ENCODE data around the gene CNTNAP2.

Gene CNTNAP2

DNA sequence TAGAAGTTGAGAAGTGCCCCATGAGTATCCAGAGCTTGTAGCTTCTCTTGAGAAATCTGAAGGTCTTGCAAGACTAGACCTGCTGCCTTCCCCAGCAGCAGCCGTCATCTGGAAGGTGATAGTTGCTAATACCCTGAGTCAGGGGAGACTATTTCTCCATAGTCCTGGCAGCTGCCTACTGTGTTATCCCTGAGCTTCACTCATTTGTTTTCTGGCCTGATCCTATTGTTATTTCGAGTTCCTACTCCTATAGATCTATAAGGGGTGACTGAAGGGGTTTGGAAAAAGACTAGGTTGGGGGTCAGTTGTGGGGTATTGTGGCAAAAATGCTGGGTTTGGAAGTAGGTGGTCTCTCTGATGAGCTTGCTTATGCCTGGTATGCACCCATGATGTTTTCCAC lies 297.8 kb downstream of the CNTNAP2 start:
- in situ Hi-C loops (cut with HindIII; ENCODE audit: low sequenced_read_pairs) = no loop called here

DNA sequence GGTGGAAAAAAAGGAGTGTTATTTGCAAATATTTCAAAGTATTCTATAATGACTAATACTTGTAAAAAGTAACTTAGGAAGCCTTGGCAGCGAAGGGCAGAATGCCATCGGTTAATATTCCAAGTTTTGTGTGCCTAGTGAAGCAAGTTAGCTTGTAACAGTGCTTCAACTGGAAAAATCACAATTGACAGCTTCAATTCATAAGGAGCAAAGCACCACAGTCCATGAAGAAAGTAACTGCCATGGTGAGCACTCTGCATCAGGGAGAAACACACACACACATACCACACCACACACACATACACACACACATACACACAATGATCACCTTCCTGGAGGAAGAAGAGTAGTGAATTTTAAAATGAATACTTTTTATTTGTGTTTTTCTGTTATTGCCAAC lies 298.3 kb downstream of the CNTNAP2 start:
- in situ Hi-C loops (cut with HindIII; ENCODE audit: low sequenced_read_pairs) = no loop called here

DNA sequence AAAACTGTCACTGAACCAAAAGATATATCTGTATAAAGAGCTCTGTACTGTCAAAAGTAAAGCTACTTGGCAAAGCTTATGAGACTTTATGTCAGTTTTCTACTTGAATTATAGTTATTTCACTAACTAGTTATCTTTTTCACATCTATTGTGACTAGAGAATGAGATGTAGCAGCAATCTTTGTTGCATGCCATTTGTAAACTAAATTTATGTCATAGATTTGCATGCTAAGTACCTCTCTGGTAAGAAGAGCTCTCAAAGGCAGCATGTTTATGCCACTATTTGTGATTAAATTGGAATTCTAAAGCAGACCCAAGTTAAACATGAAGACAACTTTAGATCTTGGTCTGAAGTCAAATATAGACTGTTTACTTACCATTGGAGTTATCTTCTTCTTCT lies 300.6 kb downstream of the CNTNAP2 start:
- in situ Hi-C loops (cut with HindIII; ENCODE audit: low sequenced_read_pairs) = no loop called here

DNA sequence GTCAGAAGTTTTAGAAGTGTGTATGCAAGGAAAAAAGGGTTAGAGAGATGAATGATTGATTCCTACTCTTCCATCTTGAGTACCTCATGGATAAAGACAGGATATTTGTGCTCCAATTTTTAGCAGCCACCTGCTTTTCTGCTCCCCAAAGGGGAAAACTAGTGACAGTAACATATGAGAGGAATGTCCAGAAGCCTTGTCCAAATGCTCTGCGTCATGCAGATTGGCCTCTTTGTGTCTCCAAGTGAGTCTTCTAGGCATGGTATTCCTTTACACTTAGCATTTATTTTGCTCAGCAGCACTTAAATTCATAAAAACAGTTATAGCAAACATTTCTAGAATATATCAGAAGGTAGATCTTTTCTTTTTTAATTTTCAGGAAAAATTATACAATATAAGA lies 306.8 kb downstream of the CNTNAP2 start:
- in situ Hi-C loops (cut with HindIII; ENCODE audit: low sequenced_read_pairs) = no loop called here

DNA sequence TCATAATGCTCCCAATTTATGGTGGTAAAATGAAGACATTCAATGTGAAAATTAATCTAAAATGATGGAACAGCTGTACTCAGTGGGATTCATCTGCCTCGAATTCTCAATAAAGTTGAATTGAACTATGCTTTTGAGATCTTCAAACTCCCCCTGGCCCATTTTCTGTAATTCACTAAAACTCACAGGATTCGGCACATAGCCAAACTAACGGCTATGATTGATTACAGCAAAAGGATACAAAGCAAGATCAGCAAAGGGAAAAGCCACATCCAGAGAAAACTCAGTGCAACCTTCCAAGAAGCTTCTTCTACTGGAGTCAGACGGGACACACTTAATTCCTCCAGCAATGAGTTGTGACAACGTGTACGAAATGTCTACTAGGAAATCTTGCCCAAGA lies 307.5 kb downstream of the CNTNAP2 start:
- in situ Hi-C loops (cut with HindIII; ENCODE audit: low sequenced_read_pairs) = no loop called here

DNA sequence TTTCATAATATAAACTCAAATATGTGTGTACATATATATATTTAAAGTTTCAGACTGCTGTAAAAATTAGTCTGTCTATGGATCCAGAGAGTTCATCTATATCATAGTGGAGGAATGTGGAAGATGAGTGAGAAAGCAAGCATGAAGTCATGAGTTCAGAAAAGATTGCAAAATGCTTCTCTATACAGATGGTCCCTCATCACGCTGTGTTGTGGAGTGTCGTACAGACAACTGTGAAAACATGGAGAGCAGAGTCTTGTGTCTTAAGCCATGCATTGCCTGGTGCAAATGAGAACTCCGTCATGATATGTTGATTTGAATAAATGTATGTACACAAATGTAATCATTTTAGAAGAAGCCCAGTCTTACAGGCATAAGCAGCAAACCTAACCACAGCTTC lies 316.9 kb downstream of the CNTNAP2 start:
- in situ Hi-C loops (cut with HindIII; ENCODE audit: low sequenced_read_pairs) = no loop called here

DNA sequence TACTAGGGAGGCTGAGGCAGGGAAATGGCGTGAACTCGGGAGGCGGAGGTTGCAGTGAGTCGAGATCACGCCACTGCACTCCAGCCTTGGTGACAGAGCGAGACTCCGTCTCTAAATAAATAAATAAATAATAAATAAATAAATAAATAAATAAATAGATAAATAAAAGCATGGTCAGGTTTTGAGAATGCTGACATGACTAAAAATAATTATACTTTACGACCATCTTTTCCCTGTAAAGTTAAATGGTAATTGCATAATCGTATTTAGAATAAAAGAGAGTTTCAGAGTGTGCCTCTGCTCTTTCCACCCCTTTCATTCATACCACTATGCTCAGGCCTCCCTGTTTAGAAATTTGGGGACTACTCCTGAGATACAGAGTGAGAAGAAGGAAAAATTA lies 326.5 kb downstream of the CNTNAP2 start:
- in situ Hi-C loops (cut with HindIII; ENCODE audit: low sequenced_read_pairs) = no loop called here

DNA sequence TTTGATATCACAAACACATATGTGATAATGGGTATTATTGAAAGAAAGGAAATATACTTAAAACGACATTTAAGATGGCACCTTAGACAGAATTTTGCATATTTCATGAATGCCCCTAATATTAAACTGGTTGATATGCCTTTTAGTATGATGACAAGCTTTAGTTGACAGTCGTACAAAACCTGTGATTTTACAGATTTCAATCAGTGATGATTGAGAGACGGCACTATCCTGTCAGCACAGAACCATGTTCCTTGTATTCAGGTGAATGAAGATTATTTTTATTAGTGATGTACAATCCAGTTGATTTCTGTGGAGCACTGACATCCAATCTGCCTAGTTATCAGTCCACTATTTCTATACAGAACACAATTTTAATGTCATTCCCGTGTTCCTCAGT lies 333.0 kb downstream of the CNTNAP2 start:
- in situ Hi-C loops (cut with HindIII; ENCODE audit: low sequenced_read_pairs) = no loop called here

DNA sequence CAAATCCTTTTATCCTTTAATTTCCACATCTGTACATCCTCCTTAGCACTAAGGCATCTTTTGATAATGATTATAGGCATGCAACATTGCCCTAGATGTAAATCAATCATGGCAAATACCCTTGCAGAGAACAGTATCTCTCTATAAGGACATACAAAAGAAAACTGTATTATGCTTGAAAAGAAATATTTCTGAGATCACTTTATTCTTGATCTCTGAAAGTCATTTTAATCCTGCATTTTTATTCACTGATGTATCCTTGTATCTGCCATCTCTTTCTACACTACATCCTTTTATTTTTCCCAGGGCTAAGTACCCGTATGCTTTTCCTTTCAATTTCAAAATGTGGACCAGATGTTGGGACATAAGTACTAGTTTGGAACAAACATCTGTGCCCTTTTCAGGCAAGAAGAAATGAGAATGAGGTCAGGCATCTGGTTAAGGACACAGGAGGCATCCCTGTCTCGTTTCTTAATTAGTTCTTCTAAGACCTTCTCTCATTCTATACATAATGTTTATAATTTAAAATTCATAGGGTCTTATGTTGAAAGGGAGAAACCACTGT lies 338.6 kb downstream of the CNTNAP2 start:
- in situ Hi-C loops (cut with HindIII; ENCODE audit: low sequenced_read_pairs) = no loop called here

DNA sequence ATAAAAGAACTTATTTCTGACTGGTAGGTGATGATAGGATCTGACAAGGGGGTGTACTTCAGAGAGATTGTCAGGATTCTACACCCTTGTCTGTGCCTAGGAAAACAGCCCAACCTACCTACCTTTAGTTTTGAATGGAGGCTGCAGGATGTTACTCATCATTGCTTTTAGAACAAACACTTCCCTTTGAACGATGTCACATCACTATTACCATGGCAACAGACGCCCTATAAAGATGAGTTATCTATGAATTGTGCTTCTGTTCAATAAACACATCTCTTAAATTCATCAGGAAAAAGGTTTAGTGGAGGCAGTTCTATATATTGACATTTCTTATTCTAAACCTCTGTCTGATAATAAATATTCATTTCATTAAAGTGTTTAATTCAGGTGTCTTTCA lies 362.4 kb downstream of the CNTNAP2 start:
- in situ Hi-C loops (cut with HindIII; ENCODE audit: low sequenced_read_pairs) = no loop called here

DNA sequence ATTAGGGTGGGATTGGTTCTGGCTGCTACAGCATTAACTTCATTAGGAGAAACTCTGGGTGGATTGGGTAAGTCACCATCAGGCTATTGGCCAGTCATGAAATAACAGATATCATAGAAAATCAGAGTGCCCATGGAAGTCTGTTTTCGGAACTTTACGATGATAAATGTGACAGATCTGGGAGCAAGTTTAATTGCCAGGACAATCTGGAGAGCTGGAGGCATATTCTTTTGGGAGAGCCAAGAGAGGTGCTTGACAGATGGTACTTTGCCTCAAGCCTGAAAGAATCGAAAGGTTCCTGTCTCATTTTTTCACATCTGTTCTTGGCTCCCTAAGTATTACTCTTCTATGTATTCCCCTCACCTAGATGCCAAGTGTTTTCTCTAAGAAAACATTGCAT lies 369.9 kb downstream of the CNTNAP2 start:
- in situ Hi-C loops (cut with HindIII; ENCODE audit: low sequenced_read_pairs) = no loop called here

DNA sequence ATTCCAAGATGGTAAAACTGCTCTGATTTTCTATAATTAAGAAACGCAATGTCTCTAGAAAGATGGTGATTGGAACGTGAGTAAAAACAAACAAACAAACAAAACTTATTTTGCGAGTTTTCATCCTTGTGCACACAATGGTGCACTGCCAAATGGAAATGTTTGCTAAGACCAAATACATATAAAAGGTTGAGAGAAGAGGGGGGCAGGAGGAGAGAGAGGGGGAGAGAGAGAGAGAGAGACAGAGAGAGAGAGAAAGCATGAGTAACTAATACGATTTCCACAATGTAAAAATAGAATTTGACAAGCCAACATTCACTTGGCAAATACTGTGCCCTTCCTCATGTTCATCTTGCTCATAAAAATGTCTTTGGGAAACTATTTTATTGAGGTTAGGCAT lies 375.4 kb downstream of the CNTNAP2 start:
- in situ Hi-C loops (cut with HindIII; ENCODE audit: low sequenced_read_pairs) = no loop called here

DNA sequence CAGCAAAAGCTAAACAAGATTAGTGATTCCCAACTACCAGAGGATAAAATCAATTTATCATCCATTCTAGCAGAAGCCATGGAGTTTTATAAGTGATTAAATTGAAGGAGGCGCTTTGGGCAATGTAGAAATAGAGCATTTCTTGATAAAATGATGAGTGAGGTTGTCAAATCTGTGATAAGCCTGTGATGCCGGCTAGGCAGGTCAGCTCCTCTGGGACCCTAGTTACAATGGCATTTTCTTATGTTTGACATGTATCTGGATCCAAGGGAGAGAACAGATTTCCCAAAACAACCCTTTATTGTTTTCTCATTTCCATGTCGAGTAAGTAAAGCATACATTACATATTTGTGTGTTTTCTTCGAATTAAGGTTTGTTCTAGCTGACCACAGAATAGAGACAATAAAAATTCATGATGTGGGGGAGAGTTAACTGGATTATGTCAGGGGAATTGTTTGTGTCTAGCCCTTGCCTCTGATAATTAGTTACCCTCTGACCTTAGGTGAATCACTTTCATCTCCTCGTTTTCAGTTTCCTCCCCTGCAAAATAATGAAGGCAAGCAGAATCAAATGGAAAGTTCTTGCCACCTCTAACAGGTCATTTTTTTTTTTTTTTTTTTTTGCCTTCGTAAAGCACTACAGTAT lies 378.5 kb downstream of the CNTNAP2 start:
- in situ Hi-C loops (cut with HindIII; ENCODE audit: low sequenced_read_pairs) = no loop called here

DNA sequence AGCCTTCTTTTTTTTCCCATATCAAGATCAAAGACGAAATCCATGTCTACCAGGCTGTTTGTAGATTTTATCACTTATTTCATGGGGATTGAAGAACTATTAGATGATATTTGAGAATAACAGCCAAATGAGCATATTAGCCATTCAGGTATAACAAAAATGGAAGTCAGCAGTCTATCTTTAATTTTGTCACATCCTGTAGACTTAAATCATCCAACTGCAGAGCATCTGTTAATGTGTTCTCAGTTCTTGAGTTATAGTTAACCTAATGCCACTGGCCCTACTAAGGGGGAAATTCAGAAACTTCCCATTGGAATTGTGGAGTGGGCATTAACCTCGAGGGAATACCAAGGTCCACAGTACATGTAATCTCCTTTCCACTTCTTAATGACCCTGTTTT lies 380.1 kb downstream of the CNTNAP2 start:
- in situ Hi-C loops (cut with HindIII; ENCODE audit: low sequenced_read_pairs) = no loop called here

DNA sequence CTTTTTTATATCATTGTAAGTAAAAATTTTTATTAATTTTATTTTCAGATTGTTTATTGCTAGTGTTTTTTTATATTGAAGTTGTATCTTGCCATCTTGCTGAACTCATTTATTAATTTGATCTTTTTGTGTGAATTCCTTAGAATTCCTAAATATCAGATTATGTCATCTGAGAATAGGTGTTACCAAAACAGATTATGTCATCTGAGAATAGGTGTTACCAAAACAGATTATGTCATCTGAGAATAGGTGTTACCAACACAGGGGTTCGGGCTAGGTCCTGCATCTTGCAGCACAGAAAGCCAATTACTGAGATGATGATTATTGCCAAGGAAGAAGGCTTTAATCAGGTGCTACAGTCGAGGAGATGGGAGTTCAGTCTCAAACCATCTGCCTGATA lies 383.4 kb downstream of the CNTNAP2 start:
- in situ Hi-C loops (cut with HindIII; ENCODE audit: low sequenced_read_pairs) = no loop called here

DNA sequence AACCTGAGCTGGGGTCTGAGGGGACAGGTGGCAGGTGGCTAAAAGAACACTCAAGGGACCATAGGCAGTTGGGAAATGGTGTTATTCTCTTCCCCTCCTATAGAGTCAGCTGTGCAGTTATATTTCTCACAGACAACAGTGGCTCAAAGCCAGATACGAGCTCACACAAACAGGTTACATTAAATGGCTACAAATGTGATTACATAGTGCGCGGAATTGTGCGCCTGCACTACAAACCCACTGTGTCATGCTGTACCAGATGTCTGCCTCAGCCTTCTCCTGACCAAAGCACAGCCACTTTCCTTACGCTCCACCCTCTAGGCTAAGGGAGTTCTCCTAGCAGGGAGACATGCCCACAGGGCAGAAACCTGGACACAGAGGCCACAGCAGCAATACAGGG lies 387.2 kb downstream of the CNTNAP2 start:
- in situ Hi-C loops (cut with HindIII; ENCODE audit: low sequenced_read_pairs) = no loop called here

DNA sequence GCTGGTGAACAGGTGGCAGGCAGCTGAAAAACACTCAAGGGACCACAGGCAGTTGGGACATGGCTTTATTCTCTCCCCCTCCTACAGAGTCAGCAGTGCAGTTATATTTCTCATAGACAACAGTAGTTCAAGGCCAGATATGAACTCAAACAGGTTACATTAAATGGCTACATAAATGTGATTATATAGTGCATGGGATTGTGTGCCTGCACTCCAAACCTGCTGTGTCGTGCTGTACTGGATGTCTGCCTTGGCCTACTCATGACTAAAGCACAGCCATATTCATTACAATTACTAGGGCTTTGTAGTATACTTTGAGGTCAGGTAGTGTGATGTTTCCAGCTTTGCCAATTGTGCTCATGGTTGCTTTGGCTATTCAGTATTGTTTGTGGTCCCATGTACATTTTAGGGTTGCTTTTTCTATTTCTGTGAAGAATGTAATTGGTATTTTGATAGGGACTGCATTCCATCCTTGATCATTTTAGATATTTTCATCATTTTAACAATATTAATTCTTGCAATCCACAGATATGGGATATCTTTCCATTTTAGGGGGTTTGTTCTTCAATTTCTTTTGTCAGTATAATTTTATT lies 393.6 kb downstream of the CNTNAP2 start:
- in situ Hi-C loops (cut with HindIII; ENCODE audit: low sequenced_read_pairs) = no loop called here

DNA sequence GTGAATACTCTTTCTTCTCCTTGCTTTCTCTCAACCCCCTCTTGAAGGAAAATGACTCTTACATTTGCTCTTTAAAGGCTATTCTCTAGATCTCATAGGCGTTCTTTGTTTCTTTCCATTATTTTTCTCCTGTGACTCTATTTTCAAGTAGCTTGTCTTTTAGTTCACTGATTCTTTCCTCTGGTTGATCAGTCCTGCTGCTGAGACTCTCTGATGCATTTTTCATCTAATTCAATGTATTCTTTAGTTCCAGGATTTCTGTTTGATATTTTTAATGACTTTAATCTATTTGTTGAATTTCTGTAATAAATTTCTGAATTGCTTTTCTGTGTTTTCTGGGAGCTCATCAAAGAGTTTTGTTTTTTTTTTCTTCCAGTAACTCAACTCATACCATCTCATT lies 397.7 kb downstream of the CNTNAP2 start:
- in situ Hi-C loops (cut with HindIII; ENCODE audit: low sequenced_read_pairs) = no loop called here

DNA sequence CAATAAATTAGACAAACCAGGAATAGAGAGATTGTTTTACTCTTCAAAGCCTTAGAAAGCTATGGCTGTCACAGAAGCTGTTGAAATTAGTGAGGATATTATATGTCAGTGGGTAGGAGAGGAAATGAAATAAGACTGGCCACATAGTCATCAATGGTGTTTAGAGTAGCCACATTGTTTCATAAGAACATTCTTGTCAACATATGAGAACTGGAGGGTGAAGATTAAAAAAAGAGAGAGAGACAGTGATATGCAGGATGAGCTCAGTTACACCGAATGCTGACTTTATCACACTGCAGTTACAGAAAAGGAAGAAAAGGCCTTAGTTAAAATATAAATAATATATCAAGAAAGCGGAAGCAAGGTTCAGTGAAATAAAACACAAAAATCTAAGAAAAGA lies 412.0 kb downstream of the CNTNAP2 start:
- in situ Hi-C loops (cut with HindIII; ENCODE audit: low sequenced_read_pairs) = no loop called here

DNA sequence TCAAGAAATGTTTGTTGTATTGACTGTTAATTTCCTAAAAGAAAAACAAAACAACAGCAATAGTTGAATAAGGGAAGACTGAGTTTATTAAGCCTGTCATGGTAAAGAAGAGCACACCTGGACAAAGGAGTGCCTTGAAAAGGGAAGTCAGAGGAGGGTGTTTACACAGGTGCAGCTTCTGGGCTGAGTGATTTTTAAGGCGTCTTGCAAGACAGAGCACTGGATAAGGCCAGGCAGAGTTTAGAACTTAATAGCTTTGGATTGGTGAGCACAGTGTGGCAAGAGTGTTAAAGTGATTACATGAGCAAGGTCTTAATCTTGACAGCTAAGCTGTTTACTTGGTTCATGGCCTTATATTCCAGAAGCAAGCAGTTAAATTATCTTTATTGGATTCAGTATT lies 423.2 kb downstream of the CNTNAP2 start:
- in situ Hi-C loops (cut with HindIII; ENCODE audit: low sequenced_read_pairs) = no loop called here

DNA sequence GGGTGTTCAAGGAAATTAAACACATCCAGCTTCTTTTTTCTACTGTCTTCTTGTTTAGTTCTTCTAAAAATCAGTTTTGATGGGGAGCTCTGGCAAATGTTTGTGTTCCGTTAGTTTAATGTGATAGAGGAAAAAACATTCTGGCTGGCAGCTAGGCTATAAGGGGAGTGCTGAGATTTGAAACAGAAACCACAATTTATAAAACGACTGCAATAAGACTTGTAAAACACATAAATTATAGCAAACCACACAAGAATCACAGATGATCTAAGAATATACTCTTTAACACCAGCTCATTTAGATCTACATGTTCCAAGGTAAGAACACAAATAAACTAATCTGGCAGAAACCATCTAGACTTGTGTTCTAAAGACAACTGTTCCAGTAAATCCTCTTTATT lies 425.5 kb downstream of the CNTNAP2 start:
- in situ Hi-C loops (cut with HindIII; ENCODE audit: low sequenced_read_pairs) = no loop called here

DNA sequence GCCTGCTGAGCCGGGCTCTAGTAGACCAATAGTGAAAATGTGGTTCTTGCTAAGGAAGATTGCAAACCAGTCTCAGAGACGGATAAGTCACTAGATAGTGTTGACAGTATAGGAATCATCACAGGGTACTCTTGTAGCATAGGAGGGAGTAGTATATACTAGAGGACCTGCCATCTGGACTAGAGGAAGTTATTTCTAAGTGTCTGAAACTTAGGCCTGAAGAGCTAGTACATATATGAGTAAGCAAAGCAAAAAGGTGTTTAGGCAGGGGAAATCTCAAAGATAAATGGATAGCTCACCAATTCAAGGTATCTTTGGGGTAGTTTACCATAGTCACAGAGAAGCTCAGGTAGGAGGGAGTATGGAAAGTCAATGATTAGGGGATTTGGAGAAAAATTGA lies 428.1 kb downstream of the CNTNAP2 start:
- in situ Hi-C loops (cut with HindIII; ENCODE audit: low sequenced_read_pairs) = no loop called here

DNA sequence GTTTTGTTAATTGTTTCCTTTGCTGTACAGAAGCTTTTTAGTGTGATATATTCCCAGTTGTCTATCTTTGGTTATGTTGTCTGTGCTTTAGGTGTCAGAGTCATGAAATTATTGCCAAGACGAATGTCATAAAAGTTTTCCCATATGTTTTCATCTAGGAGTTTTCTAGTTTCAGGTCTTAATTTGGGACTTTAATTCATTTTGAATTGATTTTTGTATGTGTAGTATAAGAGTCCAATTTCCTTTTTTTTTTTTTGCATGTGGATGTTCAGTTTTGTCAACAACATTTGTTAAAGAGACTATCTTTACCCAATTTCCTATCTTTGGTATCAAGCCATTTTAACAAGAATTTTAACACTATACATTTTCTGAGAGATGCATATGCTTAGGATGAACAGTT lies 432.2 kb downstream of the CNTNAP2 start:
- in situ Hi-C loops (cut with HindIII; ENCODE audit: low sequenced_read_pairs) = no loop called here
